Liver (tissue), 9 donors: ENCODE data around the gene SMAP1. TPM values are rescaled to one million over a fixed set of nuclear protein-coding genes. Genes with fewer than 3 reads are reported as not detected.

Source experiments
- DNase-seq: peaks from one replicate; pipeline ENCODE4 v3.0.0-alpha.2; 2017; ENCODE audit warnings: low spot score
- H3K27ac ChIP-seq, 2 donors: one replicate each; pipeline ENCODE4 v1.7.0; 2013; ENCODE audit warnings: inconsistent platforms in 2 of 2, low read length in 2 of 2, control low read depth in 1 of 2, low read depth in 1 of 2, mild to moderate bottlenecking in 1 of 2
- H3K27me3 ChIP-seq, 4 donors: one replicate each; pipeline versions ENCODE4 v1.6.1 to v1.7.0; 2013; ENCODE audit warnings: low read length in 3 of 4, inconsistent platforms in 1 of 4, mild to moderate bottlenecking in 1 of 4, moderate library complexity in 1 of 4; ENCODE audit not compliant: control insufficient read depth in 4 of 4, insufficient read depth in 4 of 4
- H3K36me3 ChIP-seq, 4 donors: one replicate each; pipeline versions ENCODE4 v1.6.1 to v1.7.0; 2013; ENCODE audit warnings: low read length in 3 of 4, mild to moderate bottlenecking in 3 of 4, low read depth in 1 of 4, moderate library complexity in 1 of 4; ENCODE audit not compliant: control insufficient read depth in 4 of 4, insufficient read depth in 3 of 4
- H3K4me1 ChIP-seq, 4 donors: one replicate each; pipeline versions ENCODE4 v1.6.1 to v1.7.0; 2013; ENCODE audit warnings: low read length in 3 of 4, mild to moderate bottlenecking in 3 of 4, moderate library complexity in 1 of 4; ENCODE audit not compliant: control insufficient read depth in 4 of 4, insufficient read depth in 4 of 4
- H3K4me3 ChIP-seq, 3 donors: one replicate each; pipeline versions ENCODE4 v1.6.1 to v1.7.0; 2013; ENCODE audit warnings: low read length in 3 of 3, control low read depth in 1 of 3, low read depth in 1 of 3, mild to moderate bottlenecking in 1 of 3
- H3K9ac ChIP-seq, 2 donors: one replicate each; pipeline ENCODE4 v1.7.0; 2013; ENCODE audit warnings: low read length in 2 of 2, mild to moderate bottlenecking in 2 of 2, moderate library complexity in 2 of 2, control low read depth in 1 of 2, low read depth in 1 of 2
- H3K9me3 ChIP-seq, 4 donors: one replicate each; pipeline versions ENCODE4 v1.6.1 to v1.7.0; 2013; ENCODE audit warnings: low read length in 3 of 4; ENCODE audit not compliant: control insufficient read depth in 4 of 4
- ATF3 ChIP-seq: IDR thresholded peaks from 2 replicates; pipeline ENCODE4 v1.6.1; 2016; ENCODE audit warnings: antibody characterized with exemption
- CTCF ChIP-seq: fragments of 150-350 bp; IDR thresholded peaks from 2 replicates; pipeline ENCODE4 v1.5.1; 2017; ENCODE audit warnings: improper control_type of control experiment, low read depth, low read length; ENCODE audit not compliant: missing input control
- GABPA ChIP-seq, 2 donors: IDR thresholded peaks in 1 of 2; conservative IDR thresholded peaks in 1 of 2; 2 replicates each; pipeline ENCODE4 v1.6.1; 2016; ENCODE audit warnings: antibody characterized with exemption in 2 of 2, mild to moderate bottlenecking in 1 of 2, moderate library complexity in 1 of 2
- HNF4A ChIP-seq, 2 donors: conservative IDR thresholded peaks; 2 replicates each; pipeline ENCODE4 v1.6.1; 2016; ENCODE audit warnings: antibody characterized with exemption in 2 of 2, mild to moderate bottlenecking in 2 of 2
- HNF4G ChIP-seq: IDR thresholded peaks from 2 replicates; pipeline ENCODE4 v1.6.1; 2016; ENCODE audit warnings: antibody characterized with exemption
- JUND ChIP-seq, 2 donors: IDR thresholded peaks; 2 replicates each; pipeline ENCODE4 v1.6.1; 2016; ENCODE audit warnings: antibody characterized with exemption in 2 of 2
- MAX ChIP-seq: IDR thresholded peaks from 2 replicates; pipeline ENCODE4 v1.6.1; 2016; ENCODE audit warnings: antibody characterized with exemption
- NR2F2 ChIP-seq: IDR thresholded peaks from 2 replicates; pipeline ENCODE4 v1.6.1; 2016; ENCODE audit warnings: antibody characterized with exemption
- REST ChIP-seq: IDR thresholded peaks from 2 replicates; pipeline ENCODE4 v1.6.1; 2016; ENCODE audit warnings: antibody characterized with exemption, mild to moderate bottlenecking
- RXRA ChIP-seq, 2 donors: IDR thresholded peaks; 2 replicates each; pipeline ENCODE4 v1.6.1; 2017 to 2018; ENCODE audit warnings: antibody characterized with exemption in 2 of 2, mild to moderate bottlenecking in 1 of 2
- SP1 ChIP-seq: IDR thresholded peaks from 2 replicates; pipeline ENCODE4 v1.6.1; 2018; ENCODE audit warnings: antibody characterized with exemption, mild to moderate bottlenecking
- ZBTB33 ChIP-seq: IDR thresholded peaks from 2 replicates; pipeline ENCODE4 v1.6.1; 2016; ENCODE audit warnings: antibody characterized with exemption
- WGBS: extraction: QIAGEN DNeasy Blood & Tissue Kit; methylation state at CpG from one replicate; pipeline ENCODE4 v1.1.7; 2013; 5-methylcytosine and 5-hydroxymethylcytosine counted together
- polyA plus RNA-seq, 2 donors: library from polyadenylated mRNA; stranded (reverse) in 1 of 2; unstranded in 1 of 2; fragments of 200-250 nt in 1 of 2; fragments of >200 nt in 1 of 2; fragmentation: Nextera tagmentation in 1 of 2; extraction: Ambion mirVana in 1 of 2; gene quantifications; one replicate each; pipeline versions ENCODE4 v1.2.1 to v1.2.3, GENCODE V29; 2013 to 2015
- total RNA-seq, 2 donors: library from RNA; depleted of rRNA; stranded (reverse); fragments of >200 nt; gene quantifications; one replicate each; pipeline ENCODE4 v1.2.3, GENCODE V29; 2014
- donor health status: healthy.
- donor health status: healthy.
- donor health status: healthy.
- donor health status: healthy.
- donor health status: healthy.

Gene SMAP1
- total and polyA plus RNA-seq, 4 donors, result 9.3 to 13.3 (median 12.7) TPM

- TF ChIP-seq CTCF, result no peak
- no peak for TF ChIP-seq HNF4A (conservative IDR thresholded peaks at IDR 0.05)
- no peak for TF ChIP-seq NR2F2
- TF ChIP-seq ATF3, result no peak
- TF ChIP-seq RXRA (IDR thresholded peaks at IDR 0.05), result no peak
Observed at GRCh38 chr6:70852667-70853246, 185.1 kb downstream of the SMAP1 start (continued).

GRCh38 chr6:70857387-70858077 is 189.8 kb downstream of the SMAP1 start:
- no peaks in the 10 kb centered on the region for H3K27me3 ChIP-seq
- WGBS, result 94% methylated on average over 5 of the region's 5 CpGs
- TF ChIP-seq GABPA (IDR thresholded peaks at IDR 0.05 in 1 of 2, conservative IDR thresholded peaks at IDR 0.05 in 1 of 2) (no peak), SP1 (no peak), ZBTB33 (no peak), CTCF (no peak), REST (no peak), JUND (IDR thresholded peaks at IDR 0.05) (no peak), MAX (no peak), HNF4G (no peak)
- H3K4me1 ChIP-seq, result no peaks in the 10 kb centered on the region
- no peaks in the 10 kb centered on the region for H3K9me3 ChIP-seq
- no peak for DNase-seq
- H3K4me3 ChIP-seq, result no peak overlapping the region
- no peak overlapping the region for H3K27ac ChIP-seq
- no peak overlapping the region for H3K9ac ChIP-seq
- H3K36me3 ChIP-seq, result peaks cover 0 to 18% (median 5%) of the 10 kb centered on the region in 4 donors
